HuH-7 (cell line): Measurements from ENCODE around the gene DMBX1.

Experiments
- DNase-seq: peaks from one replicate; pipeline ENCODE4 v3.0.0; 2011; ENCODE audit warnings: low spot score

Gene DMBX1

GRCh38 chr1:46526013-46526690 is 36.5 kb downstream of the DMBX1 start:
- DNase-seq: no peak

GRCh38 chr1:46526691-46527291 is 37.2 kb downstream of the DMBX1 start:
- DNase-seq: peak; percentile 72

DNA sequence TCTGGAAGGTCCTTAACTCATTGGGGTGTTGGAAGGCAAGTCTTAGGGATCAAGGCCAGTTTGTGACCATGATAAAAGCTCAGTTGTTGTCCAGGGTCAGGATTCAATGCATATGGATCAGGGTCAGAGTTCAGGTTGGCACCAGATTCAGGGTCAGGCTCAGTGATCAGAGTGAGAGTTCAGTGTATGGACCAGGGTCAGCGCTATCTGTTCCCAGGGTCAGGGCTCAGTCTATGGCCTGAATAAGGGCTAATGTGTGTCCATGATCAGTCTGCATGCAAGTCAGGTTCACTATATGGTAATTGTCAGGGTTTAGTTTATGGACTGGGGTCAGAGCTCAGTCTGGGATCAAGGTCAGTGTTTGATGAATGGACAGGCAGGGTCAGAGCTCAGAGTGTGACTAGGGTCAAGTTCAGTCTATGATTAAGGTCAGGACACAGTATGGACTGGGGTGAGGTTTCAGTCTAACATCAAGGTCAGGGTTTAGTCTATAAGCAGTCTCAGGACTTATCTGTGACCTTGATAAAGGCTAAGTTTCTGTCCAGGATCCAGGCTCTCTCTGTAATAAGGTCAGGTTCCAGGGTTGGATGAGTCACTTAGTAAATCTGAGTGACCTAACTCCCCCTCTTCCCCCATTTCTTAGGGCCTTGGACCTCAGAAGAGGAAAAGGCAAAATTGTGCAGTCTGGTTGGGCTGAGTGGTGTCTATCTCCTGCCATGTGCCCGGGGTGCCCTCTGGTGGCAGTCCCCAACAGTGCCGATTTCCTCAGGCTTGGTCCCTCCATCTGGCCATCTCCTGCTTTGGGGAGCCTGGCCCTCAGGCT is 38.0 kb downstream of the DMBX1 start:
- peak; percentile 88 for DNase-seq

DNA sequence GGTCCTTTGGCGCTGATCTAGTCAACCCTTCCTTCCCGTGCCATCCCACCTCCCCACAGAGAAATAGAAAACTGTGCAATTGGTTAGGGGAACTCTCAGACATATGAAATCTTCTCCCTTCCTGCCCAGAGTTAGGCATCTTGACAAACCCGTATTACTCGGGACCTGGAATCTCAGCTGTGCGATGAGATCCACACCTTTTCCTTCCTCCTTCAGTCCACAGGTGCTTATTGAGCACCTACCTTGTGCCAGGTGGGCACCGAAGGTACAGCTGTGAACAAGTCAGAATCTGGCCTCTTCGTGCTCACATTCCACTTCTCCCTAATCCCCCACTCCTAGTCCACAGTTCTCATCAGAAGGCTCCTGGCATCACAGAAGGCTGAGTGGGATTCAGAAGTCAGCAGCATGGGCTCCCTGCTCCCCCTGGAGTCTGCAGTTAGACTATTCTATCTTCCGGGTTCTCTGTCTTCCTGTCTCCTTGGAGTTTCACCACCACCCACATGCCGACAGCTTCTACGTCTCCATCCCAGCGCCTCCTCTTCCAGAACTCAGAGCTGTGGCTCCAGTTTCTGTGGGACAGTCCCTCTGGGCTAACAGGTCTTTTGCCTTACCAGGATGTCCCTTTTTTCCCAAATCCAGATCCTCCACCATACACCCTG is 38.8 kb downstream of the DMBX1 start:
- DNase-seq: no peak

- no peak for DNase-seq
Observed at GRCh38 chr1:46529031-46529630, 39.5 kb downstream of the DMBX1 start.

DNA sequence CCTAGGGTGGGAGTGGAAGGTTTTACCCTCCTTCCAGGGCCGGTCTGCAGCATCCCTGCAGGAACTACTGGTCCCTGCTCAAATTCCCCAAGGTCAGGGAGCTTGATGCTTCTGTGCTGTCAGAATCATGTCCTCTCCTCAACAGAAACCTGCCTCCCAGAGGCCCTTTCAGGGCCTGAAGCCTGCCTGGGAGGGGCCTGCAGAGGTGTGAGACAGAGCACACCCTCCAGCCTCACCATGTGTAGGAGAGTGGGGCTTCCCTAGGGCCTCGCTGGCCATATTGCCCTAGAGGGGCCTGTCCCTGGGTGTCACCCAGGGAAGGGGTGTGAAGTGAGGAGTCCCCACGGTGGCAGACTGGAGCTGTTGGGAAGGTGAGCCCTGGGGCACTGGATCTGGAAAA is 40.7 kb downstream of the DMBX1 start:
- DNase-seq: no peak

DNA sequence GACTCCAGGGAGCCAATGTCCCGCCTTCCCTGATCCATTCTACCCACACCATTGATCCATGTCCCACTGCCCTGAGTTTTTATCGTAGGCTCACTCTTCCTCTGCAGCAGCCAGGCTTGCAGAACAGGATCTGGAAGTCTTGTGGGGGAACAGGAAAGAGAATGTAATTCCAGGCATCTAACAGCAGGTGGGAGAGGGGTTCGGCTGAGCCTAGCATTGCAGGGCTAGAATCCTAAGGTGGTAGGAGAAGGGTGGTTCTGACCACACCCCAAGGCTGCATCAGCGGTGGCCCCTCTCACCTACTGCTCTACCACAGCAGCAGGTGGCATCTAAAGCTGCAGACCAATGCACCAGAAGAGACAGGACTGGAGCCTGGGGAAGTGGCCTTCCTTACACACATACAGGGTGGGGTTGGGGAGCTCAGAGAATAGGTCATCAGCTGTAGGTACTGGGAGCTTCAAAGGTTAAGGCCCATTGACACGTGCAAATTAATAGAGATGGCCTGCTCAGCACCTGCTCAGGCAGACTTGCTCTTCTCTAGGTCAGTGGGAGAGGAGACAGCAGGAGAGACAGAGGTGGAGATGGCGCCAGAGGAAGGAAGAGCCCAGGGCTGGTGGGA is 41.3 kb downstream of the DMBX1 start:
- peak; percentile 61 for DNase-seq

DNA sequence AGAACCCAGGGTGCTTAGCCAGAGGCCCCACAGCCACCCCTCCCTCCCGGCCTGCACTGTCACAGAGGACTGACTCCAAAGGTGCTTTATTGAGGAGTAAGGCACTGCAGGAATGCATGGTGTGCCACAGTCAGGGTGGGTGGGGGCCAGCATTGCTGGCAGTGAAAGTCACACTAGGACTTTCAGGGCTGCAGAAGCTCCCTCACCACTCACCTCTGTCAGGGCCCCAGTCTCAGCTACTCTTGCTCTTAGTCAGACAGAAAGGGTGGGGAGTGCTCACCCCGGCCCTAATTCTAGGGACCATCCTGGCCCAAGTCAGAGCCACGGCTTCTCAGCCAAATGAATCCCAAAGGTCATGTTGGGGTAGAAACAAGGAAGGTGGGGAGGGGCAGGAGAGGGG is 42.5 kb downstream of the DMBX1 start:
- no peak for DNase-seq

GRCh38 chr1:46532498-46533178 is 43.0 kb downstream of the DMBX1 start:
- peak; percentile 91 for DNase-seq

DNA sequence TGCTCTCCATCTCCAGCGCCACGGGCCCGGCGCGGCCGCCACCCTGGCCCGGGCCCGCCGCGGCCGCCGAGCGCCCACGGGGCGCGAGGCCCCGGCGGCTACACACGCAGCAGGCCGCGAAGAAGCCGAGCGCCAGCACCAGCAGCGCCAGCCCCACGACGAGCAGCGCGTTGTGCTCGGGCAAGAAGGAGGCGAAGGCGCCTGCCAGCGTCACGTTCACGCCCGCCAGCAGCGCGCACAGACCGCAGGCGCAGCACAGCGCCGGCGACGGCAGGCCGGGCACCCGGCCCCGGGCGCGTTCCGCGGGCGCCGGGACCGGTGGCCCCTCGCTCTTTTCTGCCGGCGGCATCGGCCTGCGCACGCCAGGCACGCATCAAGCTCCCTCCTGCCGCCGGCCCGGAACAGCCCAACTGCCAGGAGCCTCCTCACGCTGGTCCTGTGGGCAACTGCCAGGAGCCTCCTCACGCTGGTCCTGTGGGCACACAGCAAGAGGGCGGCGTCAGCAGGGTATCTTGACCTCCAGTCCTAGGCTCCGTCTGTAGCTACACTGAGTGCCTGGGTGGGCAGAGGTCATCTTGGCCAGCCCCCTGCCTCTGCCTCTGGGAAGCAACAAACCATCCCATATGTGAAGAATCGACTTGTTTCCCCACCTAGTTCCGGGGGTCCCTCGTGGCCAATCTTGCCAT is 43.7 kb downstream of the DMBX1 start:
- DNase-seq: no peak

GRCh38 chr1:46535063-46535462 is 45.4 kb downstream of the DMBX1 start:
- peak; percentile 90 for DNase-seq

DNA sequence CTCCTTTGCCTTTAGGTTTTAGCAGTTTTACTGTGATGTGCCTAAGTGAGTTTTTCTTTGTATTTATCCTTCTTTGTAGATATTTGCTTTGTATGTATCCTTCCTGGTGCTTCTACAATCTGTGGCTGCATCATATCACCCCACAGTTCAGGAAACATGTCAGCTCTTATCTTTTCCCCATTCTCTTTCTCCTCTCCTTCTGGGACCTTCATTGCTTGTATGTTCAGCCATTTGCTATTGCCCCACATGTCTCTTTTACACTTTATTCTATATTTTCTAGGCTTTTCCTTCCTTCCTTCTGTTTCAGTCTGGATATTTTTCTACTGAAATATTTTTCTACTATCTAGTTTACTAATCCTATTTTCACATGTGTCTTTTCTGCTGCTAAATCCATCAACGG is 46.9 kb downstream of the DMBX1 start:
- no peak for DNase-seq

GRCh38 chr1:46537651-46538050 is 48.0 kb downstream of the DMBX1 start:
- DNase-seq: no peak

DNA sequence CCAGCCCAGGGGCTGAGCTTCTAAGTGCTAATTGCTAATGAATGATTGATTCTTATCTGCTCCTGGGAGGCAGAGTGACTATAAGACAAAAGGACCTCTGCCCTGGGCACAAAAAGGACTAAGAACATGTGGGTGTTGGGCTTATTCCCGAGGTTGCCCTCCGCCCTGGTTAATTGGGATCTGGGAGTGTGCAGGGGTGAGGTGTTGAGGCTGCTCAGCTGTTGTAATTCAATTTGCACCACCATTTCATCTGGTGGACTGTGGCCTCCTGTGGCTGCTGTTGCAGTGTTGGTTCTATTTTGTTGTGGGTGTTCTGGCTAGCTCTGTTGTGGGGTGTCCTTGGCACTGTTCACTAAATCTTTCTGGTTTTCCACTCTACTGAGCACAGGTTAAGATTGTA is 48.5 kb downstream of the DMBX1 start:
- DNase-seq: no peak
